IPS-NIHi11 (cell line): ENCODE data around the gene SCAMP4.

ENCODE experiments used
- DNase-seq: peaks from one replicate; pipeline ENCODE4 v3.0.0; 2012; ENCODE audit warnings: mixed read lengths, low spot score

The SCAMP4 gene

GRCh38 chr19:1938071-1938470, 32.9 kb downstream of the SCAMP4 start:
- DNase-seq, result no peak

GRCh38 chr19:1941146-1942077, 36.2 kb downstream of the SCAMP4 start, which contains the start of gene CSNK1G2:
Gene CSNK1G2 (plus strand): TSS chr19:1941172. CDS start chr19:1969773, 28,601 bp downstream.
- DNase-seq, result no peak

- DNase-seq, result peak; percentile 89
Measured at GRCh38 chr19:1942078-1942933, 37.1 kb downstream of the SCAMP4 start.

GRCh38 chr19:1942934-1943555, 37.8 kb downstream of the SCAMP4 start:
- DNase-seq, result no peak

- DNase-seq, result no peak
Measured at GRCh38 chr19:1943661-1944087, 38.5 kb downstream of the SCAMP4 start.

GRCh38 chr19:1944088-1944915, 39.1 kb downstream of the SCAMP4 start:
- no peak for DNase-seq

- no peak for DNase-seq
Measured at GRCh38 chr19:1944916-1945561, 39.8 kb downstream of the SCAMP4 start.

- DNase-seq, result peak; percentile 86
Measured at GRCh38 chr19:1945899-1946298, 40.7 kb downstream of the SCAMP4 start.

GRCh38 chr19:1947651-1948209, 42.5 kb downstream of the SCAMP4 start:
- no peak for DNase-seq

- no peak for DNase-seq
Measured at GRCh38 chr19:1949304-1950101, 44.3 kb downstream of the SCAMP4 start.

- DNase-seq, result no peak
Measured at GRCh38 chr19:1950640-1951039, 45.4 kb downstream of the SCAMP4 start.

- no peak for DNase-seq
Measured at GRCh38 chr19:1952635-1953034, 47.4 kb downstream of the SCAMP4 start.

GRCh38 chr19:1953037-1953436, 47.8 kb downstream of the SCAMP4 start:
- DNase-seq, result no peak

GRCh38 chr19:1953441-1954094, 48.4 kb downstream of the SCAMP4 start:
- no peak for DNase-seq

GRCh38 chr19:1954532-1954933, 49.3 kb downstream of the SCAMP4 start:
- no peak for DNase-seq

GRCh38 chr19:1955171-1956121, 50.2 kb downstream of the SCAMP4 start:
- DNase-seq, result no peak

GRCh38 chr19:1956122-1956494, 50.9 kb downstream of the SCAMP4 start:
- no peak for DNase-seq
